RPMI8226 (cell line): ENCODE data around the gene PTGS1.
A peak's percentile ranks its signal among the peaks of the same experiment; 100 is the strongest.

Experiments used
- DNase-seq: peaks from one replicate; pipeline ENCODE4 v3.0.0-alpha.2; 2015

Gene PTGS1

DNA sequence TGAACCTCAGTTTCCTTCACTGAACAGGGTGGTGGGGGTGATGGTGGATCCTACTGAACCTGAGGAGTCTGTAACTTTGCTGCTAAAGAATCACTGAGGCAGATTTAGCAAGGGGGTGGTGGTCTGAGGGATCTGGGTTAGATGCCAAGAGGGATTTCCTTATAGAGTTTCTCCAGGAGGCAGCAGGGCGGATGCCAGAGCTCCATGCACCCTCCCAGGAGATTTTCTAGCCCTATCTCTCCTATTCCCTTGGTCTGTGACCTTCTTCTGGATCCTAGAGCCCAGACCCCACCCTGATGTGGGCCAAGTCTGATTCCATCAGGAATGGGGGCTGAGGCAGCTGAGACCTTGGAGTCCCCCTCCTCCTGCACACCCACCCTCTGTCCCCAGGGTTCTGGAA lies 6.0 kb downstream of the PTGS1 start:
- DNase-seq: no peak

DNA sequence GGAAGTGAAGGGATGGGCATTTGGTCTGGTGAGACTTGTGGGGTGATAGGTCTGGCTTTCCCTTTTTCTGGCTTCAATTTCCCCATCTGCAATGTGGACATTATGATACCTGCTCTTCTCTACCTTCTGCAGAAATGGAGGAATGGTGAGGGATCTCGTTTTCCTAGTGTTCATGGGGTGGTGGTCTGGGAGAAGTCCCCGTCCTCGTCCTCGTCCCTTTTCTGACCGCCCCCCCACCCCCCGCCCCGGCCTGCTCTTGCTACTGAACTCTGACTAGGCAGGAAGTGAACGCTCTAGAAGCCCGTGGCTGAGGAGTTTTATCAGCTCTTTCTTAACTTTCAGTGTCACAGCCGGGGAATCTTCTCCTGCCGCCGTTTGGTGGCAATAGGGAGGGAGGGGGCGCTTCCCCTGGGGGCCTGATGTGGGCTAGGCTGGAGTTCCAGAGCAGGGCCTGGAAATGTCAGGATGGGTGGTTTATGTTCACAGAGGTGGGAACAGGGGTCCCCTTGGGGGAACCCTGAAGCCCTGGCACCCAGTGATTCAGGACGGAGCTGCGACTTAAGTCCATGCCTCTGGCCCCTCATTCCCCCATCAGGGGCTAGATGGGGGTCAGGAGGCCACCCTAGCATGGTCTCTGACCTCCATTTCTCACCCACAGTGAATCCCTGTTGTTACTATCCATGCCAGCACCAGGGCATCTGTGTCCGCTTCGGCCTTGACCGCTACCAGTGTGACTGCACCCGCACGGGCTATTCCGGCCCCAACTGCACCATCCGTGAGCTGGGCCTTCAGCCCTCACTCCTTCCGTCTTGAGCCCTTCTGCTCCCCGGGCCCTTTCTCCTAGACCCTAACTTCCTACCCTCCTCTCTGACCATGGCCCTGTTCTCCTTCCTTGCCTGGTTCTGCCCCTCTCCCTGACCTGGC lies 6.7 kb downstream of the PTGS1 start:
- DNase-seq: no peak

DNA sequence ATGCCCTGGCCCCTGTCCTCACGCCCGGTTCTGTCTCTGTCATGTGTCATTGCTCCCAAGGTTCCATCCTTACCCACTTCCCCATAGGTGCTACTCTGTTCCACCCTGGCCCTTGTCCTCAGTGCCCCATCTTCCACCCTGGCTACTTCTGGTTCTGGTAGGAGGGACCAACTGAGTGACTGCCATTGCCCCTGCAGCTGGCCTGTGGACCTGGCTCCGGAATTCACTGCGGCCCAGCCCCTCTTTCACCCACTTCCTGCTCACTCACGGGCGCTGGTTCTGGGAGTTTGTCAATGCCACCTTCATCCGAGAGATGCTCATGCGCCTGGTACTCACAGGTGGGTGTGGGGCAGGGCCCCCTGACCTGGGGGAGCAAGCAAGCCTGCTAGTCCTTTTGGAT lies 7.4 kb downstream of the PTGS1 start:
- no peak for DNase-seq

DNA sequence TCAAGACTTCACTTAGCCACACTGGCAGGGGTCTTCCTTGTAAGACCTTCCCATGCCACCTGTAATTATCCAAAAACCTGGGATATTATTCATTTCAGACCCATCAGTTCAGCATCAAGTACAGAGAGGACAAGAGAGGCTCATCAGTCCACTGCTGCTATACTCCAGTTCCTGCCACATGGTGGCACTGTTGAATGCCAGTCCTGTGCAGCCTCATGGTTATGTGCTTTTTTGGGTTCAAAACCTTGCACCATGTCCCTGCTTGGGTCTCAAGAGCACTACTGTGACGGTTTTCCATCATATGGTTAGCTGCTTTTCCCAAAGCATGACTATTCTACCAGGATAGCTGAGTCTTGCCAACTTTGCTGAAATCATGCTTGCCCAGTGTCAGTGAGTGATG lies 8.5 kb downstream of the PTGS1 start:
- peak; percentile 35 for DNase-seq

DNA sequence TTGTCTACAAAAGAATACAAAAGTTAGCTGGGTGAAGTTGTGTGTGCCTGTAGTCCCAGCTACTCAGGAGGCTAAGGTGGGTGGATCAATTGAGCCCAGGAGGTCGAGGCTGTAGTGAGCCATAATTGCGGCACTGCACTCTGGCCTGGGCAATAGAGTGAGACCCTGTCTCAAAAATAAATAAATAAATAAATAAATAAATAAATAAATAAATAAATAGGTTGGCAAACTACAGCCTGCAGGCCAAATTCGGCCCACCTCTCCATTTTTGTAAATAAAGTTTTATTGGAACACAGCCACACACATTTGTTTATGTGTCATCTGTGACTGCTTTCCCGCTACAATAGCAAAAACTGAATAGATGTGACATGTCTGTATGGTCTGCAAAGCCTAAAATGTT lies 9.5 kb downstream of the PTGS1 start:
- no peak for DNase-seq

DNA sequence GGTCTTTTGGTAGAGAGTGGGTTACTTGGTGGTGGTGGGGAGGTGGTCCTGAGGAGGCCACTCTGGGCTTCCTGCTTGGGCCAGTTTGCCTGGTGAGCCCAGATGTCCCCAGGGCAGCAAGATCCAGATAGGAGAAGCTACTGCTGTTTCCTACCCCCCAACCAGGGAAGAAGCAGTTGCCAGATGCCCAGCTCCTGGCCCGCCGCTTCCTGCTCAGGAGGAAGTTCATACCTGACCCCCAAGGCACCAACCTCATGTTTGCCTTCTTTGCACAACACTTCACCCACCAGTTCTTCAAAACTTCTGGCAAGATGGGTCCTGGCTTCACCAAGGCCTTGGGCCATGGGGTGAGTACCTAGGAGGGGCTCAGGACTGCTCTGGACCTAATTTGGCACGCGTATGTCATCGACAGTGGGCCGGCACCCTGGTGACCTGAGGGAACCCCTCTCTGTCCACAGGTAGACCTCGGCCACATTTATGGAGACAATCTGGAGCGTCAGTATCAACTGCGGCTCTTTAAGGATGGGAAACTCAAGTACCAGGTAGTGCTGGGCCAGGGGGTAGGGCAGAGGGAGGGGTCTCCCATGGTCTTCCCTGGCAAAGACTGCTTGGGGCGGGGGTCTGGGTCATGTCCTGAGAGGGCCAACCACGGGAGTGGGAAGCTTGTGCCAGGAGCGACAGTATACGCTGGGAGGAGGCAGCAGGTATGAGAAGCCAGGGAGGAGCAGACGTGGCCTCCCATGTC lies 10.6 kb downstream of the PTGS1 start:
- DNase-seq: no peak

DNA sequence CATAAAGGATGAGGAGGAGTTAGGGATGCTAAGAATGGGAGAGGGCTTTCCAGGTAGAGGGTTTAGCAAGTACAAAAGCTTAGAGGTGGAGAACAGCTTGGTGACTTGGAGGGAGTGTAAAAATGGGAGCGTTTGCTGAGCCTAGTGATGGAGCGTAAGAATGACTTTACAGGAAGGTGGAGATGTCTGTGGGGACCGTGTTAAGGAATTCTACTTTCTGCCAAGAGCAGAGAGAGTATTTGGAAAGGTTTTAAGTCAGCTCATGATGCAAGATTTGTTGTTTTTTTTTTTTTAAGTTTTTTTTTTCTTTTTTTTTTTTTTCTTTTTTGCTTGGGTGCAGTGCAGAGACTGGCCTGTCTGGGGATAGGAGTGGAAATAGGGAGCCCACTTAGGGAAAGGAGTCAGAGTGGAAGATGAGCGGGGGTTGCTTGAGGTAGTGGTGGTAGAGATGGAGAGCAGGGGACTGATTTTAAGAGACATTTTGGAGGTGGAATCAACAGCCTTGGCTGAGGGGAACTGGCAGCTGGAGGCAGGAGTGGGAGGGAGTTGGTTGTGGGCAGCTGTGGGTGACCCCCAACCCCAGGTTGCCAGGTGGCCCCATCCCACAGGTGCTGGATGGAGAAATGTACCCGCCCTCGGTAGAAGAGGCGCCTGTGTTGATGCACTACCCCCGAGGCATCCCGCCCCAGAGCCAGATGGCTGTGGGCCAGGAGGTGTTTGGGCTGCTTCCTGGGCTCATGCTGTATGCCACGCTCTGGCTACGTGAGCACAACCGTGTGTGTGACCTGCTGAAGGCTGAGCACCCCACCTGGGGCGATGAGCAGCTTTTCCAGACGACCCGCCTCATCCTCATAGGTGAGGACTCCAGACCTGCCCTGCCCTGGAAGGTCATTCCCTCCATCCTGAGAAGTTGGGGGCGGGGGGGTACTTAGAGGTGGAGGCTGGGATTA lies 12.4 kb downstream of the PTGS1 start:
- peak; percentile 65 for DNase-seq

DNA sequence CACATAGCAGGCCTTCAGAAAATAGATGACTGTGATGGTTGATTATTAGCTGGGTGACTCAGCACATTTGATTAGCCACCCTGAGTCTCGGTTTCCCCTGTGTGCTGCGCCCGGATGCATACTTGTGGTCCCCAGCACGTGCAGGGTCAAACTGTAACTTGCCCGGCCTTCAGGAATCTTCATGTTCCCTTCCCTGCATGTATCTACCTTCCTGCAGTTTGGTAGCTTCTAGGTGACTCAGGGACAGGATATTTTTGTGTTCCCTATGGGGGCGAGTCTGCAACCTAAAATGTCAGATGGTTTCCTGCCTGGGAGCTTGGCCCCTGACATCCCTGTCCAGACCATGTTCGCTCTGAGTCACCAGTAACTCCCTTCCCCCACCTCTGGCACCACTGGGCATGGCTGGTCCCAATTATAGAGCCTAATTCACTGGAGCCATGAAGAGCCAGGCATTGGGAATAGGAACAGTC lies 13.2 kb downstream of the PTGS1 start:
- DNase-seq: no peak

DNA sequence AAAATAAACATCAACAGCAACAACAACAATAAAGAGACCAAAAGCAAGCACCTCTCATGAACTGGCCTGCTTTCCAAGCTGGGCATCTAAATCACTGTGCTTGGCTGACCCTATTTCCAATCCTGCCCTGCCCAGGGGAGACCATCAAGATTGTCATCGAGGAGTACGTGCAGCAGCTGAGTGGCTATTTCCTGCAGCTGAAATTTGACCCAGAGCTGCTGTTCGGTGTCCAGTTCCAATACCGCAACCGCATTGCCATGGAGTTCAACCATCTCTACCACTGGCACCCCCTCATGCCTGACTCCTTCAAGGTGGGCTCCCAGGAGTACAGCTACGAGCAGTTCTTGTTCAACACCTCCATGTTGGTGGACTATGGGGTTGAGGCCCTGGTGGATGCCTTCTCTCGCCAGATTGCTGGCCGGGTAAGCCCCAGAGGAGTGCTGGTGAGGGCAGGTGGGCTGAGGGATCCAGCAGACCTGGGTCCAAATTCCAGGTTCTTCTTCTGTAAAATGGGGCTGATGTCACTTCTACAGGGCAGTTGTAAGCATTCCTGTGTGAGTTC lies 15.6 kb downstream of the PTGS1 start:
- DNase-seq: no peak

DNA sequence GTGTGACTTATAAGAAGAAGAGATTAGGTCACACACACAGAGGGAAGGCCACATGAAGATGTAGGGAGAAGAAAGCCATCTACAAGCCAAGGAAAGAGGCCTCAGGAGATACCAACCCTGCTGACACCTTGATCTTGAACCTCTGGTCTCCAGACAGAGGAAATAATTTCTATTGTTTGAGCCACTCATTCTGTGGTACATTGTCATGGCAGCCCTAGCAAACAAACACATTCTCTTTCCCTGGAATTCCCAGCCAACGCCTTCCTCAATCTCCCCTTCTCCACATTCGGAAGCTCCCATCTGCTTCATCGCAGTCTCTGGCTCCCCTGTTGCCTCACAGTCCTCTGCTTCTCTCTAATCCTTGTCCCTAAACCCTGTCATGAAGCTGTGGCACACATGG lies 16.7 kb downstream of the PTGS1 start:
- DNase-seq: no peak

DNA sequence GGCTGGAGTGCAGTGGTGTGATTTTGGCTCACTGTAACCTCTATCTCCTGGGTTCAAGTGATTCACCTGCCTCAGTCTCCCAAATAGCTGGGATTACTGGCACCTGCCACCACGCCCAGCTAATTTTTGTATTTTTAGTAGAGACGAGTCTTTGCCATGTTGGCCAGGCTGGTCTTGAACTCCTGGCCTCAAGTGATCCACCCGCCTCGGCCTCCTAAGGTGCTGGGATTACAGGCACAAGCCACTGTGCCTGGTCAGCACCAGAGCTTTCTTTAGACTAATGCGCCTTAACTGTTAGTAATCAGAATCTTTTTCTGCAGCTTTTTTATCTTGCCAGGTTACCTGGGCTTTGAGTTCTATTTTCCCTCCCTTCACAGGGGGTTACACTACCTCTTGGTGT lies 18.4 kb downstream of the PTGS1 start:
- DNase-seq: no peak

DNA sequence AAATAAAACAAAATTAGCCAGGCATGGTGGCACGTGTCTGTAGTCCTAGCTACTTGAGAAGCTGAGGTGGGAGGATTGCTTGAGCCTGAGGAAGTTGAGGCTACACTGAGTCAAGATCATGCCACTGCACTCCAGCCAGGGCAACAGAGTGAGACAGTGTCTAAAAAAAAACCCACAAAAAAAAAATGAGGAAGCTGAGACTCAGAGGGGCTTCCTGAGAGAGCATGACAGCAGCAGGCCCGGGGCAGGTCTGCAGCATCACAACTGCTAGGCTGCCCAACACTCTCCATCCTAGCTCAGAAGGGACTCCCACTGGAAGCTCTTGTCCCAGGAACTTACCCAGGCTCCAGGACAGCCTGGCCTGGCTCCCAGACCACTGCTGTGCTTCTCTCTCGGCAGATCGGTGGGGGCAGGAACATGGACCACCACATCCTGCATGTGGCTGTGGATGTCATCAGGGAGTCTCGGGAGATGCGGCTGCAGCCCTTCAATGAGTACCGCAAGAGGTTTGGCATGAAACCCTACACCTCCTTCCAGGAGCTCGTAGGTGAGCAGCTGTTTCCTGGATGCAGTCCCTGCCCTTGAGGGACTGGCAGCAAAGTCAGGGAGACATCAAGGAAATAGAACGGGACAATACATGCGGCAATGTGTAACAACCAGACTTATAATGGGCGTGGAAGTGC lies 19.1 kb downstream of the PTGS1 start:
- no peak for DNase-seq

DNA sequence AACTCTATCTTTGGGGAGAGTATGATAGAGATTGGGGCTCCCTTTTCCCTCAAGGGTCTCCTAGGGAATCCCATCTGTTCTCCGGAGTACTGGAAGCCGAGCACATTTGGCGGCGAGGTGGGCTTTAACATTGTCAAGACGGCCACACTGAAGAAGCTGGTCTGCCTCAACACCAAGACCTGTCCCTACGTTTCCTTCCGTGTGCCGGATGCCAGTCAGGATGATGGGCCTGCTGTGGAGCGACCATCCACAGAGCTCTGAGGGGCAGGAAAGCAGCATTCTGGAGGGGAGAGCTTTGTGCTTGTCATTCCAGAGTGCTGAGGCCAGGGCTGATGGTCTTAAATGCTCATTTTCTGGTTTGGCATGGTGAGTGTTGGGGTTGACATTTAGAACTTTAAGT lies 21.5 kb downstream of the PTGS1 start:
- no peak for DNase-seq

DNA sequence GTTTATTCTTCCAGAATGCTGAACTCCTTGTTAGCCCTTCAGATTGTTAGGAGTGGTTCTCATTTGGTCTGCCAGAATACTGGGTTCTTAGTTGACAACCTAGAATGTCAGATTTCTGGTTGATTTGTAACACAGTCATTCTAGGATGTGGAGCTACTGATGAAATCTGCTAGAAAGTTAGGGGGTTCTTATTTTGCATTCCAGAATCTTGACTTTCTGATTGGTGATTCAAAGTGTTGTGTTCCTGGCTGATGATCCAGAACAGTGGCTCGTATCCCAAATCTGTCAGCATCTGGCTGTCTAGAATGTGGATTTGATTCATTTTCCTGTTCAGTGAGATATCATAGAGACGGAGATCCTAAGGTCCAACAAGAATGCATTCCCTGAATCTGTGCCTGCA lies 21.9 kb downstream of the PTGS1 start:
- DNase-seq: no peak

DNA sequence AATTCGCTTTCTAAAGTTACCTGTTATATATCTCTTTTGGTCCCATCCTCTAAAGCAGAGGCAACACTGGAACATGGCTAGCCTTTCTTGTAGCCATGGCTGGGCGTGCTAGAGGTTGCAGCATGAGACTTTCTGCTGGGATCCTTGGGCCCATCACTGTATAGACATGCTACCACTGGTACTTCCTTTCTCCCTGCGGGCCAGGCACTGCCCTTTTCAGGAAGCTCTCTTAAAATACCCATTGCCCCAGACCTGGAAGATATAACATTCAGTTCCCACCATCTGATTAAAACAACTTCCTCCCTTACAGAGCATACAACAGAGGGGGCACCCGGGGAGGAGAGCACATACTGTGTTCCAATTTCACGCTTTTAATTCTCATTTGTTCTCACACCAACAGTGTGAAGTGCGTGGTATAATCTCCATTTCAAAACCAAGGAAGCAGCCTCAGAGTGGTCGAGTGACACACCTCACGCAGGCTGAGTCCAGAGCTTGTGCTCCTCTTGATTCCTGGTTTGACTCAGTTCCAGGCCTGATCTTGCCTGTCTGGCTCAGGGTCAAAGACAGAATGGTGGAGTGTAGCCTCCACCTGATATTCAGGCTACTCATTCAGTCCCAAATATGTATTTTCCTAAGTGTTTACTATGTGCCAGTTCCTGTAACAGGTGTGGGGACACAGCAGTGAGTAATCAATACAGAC lies 22.6 kb downstream of the PTGS1 start:
- DNase-seq: no peak

DNA sequence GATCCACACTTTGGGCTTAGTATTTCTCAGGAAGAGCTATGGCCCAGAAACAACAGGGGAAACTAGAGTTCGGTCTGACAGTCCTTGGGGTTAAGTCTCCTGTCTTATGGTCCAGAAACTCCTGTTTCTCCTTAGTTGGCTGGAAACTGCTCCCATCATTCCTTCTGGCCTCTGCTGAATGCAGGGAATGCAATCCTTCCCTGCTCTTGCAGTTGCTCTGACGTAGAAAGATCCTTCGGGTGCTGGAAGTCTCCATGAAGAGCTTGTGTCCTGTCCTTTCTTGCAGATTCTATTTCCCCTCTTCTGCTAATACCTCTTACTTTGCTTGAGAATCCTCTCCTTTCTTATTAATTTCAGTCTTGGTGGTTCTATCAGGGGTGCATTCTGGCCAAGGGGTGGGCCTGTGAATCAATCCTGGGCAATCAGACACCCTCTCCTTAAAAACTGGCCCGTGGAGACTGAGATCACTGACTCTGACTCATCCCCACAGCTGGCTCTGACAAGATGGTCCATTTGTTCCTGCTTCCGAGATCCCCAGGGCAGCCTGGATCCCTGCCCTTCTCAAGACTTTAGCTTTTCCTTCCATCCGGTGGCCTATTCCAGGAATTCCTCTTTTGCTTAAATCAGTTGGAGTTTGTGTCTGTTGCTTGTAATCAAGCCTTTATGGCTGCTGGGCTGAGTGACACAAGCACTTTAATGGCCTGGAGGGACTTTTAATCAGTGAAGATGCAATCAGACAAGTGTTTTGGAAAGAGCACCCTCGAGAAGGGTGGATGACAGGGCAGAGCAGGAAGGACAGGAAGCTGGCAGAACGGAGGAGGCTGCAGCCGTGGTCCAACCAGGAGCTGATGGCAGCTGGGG lies 23.7 kb downstream of the PTGS1 start:
- no peak for DNase-seq

DNA sequence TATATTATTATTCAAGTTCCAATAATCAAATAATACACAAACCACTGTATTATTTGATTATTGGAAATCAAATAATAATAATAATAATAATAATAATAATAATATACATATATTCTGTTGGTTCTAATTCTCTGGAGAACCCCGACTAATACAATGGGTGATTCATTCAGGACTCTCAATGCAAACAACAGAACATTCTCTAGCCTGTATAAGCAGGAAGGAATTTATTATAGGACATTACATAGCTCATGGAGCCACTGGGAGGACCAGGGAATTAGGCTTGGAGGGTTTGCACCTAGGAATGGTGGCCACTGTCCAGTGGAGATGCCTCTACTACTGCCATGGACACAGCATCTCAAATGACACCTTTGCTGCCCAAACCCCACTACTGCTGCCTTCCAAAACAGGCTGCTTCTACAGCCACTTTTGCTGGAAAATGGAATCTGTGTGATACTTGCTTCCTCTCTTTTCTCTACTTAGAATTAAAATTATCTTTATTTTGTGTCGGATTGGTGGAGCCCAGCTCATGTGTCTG lies 25.9 kb downstream of the PTGS1 start:
- no peak for DNase-seq

DNA sequence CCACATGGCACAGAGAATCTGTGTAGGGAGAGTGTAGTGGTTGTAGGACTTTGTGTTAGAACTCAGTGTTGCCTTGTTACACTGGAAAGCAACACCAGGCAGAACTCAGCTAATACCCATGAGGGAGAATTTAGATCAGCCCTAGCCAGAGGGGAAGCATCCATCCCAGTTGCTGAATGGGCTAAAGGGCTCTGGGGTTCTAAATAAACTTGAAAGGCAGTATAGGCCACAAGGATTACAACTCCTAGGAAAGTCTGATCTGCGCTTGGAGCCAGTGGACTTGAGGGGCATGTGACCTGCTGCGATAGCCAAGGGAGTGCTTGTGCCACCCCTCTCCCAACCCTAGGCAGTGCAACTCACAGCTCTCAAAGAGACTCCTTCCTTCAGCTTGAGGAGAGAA lies 26.9 kb downstream of the PTGS1 start:
- DNase-seq: no peak

DNA sequence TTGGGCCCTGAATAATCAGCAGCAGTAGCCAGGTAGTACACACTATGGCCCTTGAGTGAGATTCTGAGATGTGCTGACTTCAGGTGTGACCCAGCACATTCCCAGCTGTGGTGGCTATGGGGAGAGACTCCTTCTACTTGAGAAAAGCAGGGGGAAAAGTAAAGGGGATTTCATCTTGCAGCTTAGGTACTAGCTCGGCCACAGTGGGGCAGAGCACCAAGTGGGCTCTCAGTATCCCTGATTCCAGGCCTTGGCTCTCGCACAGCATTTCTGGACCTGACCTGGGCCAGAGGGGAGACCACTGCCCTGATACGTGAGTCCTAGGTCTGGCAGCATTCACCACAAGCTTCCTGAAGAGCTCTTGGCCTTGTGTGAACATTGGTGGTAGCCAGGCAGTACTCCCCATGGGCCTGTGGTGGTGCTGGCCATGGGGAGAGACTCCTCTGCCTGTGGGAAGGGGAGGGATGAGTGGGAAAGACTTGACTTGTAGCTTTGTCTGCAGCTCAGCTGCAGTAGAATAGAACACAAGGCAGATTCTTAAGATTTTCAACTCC lies 27.6 kb downstream of the PTGS1 start:
- DNase-seq: no peak

DNA sequence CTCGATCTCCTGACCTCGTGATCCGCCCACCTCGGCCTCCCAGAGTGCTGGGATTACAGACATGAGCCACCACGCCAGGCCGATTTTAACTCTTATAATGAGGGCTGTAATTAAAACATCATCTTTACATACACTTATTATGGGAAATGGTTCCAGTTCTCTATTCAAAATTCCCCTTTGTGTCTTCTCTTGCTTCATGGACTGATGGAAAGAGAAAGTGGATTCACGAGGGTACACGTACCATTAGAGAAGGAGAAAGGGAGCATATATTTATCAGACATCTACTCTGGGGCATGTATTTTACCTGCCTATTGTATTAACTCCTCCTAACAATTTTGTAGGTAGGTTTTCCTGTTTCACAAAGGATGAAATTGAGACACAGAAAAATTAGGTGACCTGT lies 31.1 kb downstream of the PTGS1 start:
- no peak for DNase-seq
